HG03442 (cell line): ENCODE data around the gene CDC123.
"Not testable (repeated sequence)": the region's sequence is repeated elsewhere in the genome, so short reads cannot be mapped to it uniquely, and the experiment has no call there.

Experiments used
- ATAC-seq: cut with Tn5 transposase; IDR thresholded peaks from one replicate; pipeline ENCODE4 v1.9.1; 2021; ENCODE audit warnings: mild to moderate bottlenecking, moderate library complexity; ENCODE audit not compliant: unreplicated experiment

The CDC123 gene

DNA sequence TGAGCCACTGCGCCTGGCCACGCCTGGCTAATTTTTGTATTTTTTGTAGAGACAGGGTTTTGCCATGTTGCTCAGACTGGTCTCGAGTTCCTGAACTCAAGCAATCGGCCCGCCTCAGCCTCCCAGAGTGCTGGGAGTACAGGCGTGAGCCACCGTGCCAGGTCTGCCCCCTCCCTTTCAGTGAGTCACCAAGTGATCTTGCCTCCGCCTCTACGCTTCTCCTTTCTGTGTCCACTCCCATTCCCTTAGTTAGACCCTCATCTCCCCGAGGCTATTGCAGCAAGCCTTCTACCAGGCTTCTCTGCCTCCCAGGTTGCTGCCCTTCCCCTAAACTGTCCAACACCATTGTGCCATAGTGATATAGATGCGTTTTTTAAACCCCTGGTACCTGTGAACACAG, 32.9 kb downstream of the CDC123 start:
- ATAC-seq = no peak

- not testable (repeated sequence) for ATAC-seq
These were observed 38.7 kb downstream of the CDC123 start for GRCh38 chr10:12234687-12235086.

DNA sequence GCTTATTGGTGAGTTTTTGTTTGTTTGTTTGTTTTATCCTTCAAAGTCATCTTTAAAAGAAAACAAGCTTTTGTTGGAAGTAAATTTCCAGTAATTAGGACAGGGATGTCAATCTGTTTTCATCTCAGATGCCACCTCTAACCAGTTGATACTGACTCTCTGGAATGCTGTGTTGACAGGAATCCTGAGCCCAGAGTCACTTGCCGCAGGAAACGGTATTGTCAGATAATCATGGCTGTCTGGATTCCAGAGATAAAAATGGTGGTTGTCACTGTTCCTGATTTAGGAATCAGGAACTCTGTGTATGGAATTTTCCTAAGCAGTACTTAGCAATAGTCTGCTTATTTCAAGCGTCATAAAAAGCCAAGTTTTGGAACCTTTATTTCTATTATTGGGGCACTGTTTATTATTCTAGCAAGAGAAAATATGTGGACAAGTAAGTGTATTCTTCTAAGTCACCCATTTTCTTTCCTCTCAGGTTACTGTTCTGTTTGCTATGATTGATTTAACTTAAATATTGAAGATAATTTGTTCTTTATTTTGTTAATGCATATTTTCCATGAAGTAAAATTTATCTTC, 39.2 kb downstream of the CDC123 start:
- ATAC-seq = no peak

DNA sequence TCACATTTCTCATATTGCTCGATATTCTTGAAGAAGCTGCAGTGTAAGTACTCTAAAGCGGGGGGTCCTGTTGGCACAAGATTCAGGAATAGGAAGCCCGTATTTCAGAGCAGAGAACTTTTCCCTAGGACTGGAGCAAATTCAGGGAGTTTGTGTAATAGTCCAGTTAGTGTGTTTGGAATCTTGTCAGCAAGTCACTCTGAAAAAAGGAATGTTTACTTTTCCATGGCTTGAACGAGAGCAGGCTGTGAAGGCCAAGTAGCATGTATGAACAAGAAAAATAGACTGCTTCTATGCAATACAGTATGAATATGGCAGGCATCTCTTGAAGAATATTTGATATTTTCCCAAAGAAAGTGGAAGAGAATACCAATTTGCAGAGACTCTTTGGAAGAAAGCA, 39.8 kb downstream of the CDC123 start:
- ATAC-seq = no peak

DNA sequence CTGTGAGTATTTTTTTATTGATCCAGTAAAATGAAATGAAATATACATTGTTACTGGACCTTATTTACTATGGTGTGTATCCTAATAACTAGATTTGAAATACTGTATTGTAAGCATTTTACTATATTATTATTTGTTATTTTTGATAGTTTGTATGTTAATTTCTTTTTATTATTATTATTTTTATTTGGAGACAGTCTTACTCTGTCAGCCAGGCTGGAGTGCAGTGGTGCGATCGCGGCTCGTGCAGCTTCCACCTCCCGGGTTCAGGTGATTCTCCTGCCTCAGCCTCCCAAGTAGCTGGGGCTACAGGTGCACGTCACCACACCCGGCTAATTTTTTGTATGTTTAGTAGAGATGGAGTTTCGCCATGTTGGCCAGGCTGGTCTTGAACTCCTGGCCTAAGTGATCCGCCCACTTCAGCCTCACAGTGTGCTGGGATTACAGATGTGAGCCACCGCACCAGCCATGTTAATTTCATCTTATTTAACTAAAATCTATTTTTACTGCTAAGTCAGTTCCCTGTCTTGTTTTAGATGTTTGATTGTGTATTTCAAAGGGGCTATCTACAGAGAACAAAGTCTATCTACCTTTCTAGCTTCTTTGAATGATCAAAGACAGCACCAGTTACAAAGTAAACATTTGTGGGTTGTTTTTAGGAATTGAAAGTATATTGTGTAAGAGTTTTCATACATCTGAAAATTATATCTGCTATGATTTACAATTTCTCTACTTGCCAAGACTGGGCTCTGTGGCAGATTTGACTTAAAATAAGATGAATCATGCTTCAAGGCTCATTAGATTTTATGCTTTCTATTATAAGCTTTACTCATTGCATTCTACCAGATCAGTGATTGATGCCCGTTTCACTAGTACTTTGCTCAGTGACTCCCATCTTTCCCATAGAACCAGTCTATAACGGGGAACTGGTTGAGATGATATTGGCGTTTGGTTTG, 41.6 kb downstream of the CDC123 start:
- ATAC-seq = no peak

- ATAC-seq = no peak
These were observed 42.8 kb downstream of the CDC123 start for GRCh38 chr10:12238821-12239220.

GRCh38 chr10:12241810-12242529, 46.0 kb downstream of the CDC123 start:
- no peak for ATAC-seq

DNA sequence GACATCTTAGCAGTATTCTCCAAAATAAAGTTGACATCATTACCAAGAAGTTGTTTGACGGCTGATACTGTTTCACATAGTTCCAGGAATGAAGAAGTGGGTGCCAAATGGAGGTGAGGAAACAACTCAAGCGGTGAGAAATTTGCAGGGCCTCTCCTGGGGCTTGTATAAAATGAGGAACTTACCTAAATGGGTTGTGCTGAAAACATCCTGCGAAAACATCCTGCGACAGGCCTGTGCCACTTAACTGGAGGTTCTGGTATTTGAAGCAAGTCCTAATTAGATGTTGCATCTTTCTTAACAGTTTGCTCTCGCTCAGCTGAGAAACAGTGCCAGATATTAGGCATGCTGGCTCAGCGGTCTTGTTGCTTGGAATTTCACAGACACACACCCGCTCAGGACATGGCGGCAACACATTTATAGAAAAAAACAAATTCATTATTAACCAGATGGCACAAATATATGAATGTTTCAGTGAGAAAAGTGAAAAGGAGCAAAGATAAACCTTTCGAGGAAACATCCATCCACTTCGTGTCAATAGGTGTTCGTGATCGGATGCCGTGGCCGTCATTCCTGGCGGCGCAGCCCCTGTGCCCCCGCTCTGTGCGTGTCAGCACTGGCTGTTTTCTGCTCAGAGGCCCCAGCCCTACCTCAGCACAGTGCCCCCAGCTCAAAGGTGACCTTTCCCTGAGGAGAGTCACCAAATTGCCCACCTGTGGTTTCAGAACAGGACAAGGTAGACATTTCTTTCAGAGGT, 48.1 kb downstream of the CDC123 start:
- no peak for ATAC-seq

GRCh38 chr10:12250181-12250580, 54.2 kb downstream of the CDC123 start:
- no peak for ATAC-seq

DNA sequence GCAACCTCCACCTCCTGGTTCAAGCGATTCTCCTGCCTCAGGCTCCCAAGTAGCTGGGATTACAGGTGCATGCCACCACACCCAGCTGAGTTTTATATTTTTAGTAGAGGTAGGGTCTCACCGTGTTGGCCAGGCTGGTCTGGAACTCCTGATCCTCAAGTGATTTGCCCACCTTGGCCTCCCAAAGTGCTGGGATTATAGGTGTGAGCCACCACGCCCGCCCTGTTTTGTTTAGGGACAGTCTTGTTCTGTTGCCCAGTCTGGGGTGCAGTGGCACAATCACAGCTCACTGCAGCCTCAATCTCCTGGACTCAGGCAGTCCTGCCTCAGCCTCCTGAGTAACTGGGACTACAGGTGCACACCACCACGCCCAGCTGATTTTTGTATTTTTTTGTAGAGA, 54.7 kb downstream of the CDC123 start:
- not testable (repeated sequence) for ATAC-seq

GRCh38 chr10:12251581-12251980, 55.6 kb downstream of the CDC123 start:
- ATAC-seq = no peak

DNA sequence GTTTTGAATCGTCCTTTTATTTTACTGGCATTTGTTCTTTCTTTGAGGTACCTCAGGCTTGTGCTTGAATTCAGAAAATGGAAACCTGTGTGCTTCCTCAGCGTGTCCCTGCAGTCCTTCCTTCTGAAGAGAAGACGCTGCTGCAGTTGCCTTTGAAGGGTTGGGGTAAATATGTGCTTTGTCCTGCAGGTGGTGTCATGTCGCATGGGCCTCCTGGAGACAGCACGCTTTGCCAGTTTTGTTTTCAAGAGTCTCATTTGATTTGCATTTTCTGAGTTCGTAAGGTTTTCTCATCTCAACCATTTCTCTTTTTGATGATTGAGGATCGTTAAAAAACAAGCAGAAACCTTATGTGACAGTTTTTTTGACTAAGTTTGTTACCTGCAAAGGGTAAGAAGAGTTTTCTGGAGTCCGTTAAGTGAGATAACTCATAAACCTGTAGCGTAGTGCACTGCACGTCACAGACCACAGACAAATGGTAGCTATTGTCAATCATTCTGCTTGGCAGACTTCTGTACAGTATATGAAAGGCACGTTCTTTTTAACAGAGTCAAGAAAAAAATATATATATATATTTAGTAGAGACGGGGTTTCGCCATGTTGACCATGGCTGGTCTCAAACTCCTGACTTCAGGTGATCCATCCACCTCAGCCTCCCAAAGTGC, 57.0 kb downstream of the CDC123 start:
- no peak for ATAC-seq

- no peak for ATAC-seq
These were observed 59.1 kb downstream of the CDC123 start for GRCh38 chr10:12255048-12255447.

DNA sequence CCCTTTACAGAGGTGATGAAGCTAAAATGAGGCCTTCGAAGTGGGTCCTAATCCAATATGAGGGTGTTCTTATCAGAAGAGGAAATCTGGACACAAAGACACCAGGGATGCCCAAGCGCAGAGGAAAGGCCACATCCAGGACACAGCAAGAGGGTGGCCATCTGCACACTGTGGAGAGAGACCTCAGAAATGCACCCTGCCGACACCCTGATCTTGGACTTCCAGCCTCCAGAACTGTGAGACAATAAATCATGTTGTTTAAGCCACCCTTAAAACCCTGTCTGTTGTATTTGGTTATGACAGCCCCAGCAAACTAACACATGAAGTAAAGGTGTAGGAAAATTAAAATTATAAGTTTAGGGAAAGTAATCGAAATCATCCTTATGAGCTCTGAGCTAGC, 64.0 kb downstream of the CDC123 start:
- no peak for ATAC-seq

DNA sequence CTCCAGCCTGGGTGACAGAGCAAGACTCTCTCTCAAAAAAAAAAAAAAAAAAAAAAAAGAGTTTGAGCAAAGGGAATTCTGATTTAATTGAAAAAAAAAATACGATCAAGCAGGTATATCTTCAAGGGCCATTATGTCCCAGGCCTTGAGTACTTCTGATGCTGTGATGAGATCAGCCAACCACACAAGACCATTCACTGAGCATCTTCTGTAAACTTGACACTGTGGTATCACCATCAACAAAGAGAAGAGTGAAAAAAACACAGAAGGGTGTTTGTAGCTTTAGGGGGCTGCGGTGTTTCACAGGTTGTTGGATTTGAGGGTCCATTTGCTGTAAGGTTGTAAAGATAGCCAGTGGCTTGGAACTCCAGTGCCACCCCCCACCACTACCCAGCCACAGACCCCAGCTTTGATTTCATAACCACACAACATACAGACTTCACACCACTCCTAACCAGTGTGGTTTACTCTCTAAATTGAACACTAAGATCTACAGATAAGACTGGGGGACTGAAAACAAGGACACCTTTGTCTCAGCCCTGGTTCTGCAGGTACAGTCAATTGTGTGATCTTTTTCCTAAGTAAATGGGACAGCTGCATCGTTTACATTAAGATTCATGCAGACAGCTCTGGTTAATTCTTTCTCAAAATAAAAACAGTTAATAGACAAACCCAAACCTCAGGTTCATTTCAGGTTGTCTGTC, 66.4 kb downstream of the CDC123 start:
- no peak for ATAC-seq

DNA sequence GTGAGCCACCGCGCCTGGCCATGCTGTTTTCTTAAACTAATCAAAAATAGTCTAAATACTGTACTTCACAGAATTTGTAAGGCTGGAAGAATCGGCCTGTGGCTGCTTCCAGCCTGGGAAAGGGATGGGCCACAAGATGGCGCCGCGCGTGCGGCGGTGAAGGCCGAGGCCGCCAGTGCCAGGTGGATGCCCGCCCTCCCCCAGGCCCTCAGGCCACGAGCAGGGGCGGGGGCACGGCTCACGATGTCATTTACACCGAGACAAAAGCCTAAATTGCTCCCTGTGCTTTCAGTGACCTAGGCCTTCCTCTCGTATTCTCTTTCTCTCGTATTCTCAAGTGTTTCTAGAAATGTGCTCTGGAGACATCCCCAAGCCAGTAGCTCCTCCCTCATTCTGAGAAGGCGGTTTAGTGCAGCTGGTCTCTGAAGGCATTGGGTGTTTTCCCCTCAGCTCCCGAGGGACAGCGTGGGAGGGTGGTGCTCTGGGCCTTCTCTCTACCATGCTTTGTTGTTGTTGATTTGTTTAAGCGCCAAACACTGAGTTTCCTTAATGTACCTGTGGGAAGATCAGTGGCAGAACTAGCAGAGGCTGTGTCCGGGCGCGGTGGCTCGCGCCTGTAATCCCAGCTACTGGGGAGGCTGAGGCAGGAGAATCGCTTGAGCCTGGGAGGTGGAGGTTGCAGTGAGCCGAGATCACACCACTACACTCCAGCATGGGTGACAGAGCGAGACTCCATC, 68.4 kb downstream of the CDC123 start:
- peak; percentile 80 for ATAC-seq

DNA sequence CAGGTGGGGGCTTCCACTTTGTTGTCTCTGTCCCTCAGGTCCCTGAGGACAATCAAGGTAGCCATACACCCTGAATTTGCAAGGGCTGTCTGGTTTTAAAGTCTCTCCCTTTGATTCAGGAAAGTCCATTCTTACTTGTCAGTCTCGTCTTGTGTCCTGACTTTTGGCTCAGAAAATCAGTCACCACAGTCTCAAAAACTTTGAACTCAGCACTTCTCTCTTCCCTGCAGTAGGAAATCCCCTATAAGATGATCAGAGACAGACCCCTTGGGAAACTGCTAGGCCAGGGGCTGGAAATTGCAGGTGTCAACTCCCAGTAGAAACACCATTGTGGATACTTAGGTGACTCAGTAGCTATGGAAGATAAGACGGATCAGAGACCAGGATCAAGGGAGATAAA, 73.1 kb downstream of the CDC123 start:
- ATAC-seq = no peak

- no peak for ATAC-seq
These were observed 75.2 kb downstream of the CDC123 start for GRCh38 chr10:12271210-12271540.

GRCh38 chr10:12277862-12278261, 81.9 kb downstream of the CDC123 start:
- not testable (repeated sequence) for ATAC-seq
